ENCODE results near the gene SRSF9. TPM values are rescaled to one million over a fixed set of nuclear protein-coding genes. Genes with fewer than 3 reads are reported as not detected.

Gene SRSF9
- total RNA-seq, 1 experiment from 2014 or later = 302 TPM

DNA sequence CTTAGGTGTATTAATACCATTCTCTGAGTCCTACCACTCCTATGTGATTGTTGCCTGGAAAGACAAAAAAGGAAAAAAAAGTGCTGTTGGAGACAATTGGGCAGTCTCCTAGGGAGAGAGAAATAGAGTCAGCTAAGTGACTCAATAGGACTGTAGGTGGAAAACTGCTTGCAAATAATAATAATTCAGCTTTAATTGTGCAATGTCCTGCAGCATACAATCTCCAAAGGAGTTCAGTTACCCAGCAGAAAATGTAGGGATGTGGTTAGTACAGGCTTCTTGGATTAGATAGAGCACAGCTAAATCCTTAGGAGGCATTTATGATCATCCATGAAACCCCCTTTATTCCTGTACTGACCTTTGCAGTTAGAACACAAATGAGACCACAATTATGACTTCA is 3.0 kb upstream of the SRSF9 start:
- no peak overlapping the region for H2BK20ac ChIP-seq (ENCODE audit: low read depth, low read length, poor library complexity, severe bottlenecking)
- H3T11ph ChIP-seq (ENCODE audit: low read length) = no peak overlapping the region
- H3K23me2 ChIP-seq (ENCODE audit: insufficient read length, low read depth, low read length, poor library complexity, severe bottlenecking) = peaks cover 7% of the 10 kb centered on the region
- H4K20me1 ChIP-seq (ENCODE audit: control insufficient read depth, insufficient read depth, insufficient read length) = no peaks in the 10 kb centered on the region
- no peaks in the 10 kb centered on the region for H3K79me1 ChIP-seq (ENCODE audit: insufficient read depth, low read depth, low read length, poor library complexity, severe bottlenecking)
- H2BK12ac ChIP-seq (ENCODE audit: insufficient read length, low read depth, low read length) = no peak overlapping the region
- Mint-ChIP-seq H3K27me3 (ENCODE audit: low read depth) (no peaks in the 10 kb centered on the region), H3K4me1 (peaks cover 21 to 24% of the 10 kb centered on the region in 2 experiments), H3K36me3 (ENCODE audit: insufficient read depth in 1 of 3, low read depth in 3 of 3) (peaks cover 2 to 6% (median 4%) of the 10 kb centered on the region in 3 experiments), H3K9me3 (no peaks in the 10 kb centered on the region), H3K27ac (no peak overlapping the region), H3K4me3 (no peak overlapping the region)
- DNase-seq = no peak
- peaks cover 7% of the 10 kb centered on the region; the same call in 1 of the 2 replicates for H3K79me2 ChIP-seq (ENCODE audit: insufficient read depth, low read length)
- H2AFZ ChIP-seq (ENCODE audit: low read length) = no peak overlapping the region
- no peak overlapping the region for H2BK5ac ChIP-seq (ENCODE audit: insufficient read length, low read length)
- H3K4me2 ChIP-seq (ENCODE audit: insufficient read depth, insufficient read length, low read length) = no peak overlapping the region
- H4K91ac ChIP-seq (ENCODE audit: insufficient read length, low read depth, low read length) = no peak overlapping the region
- no peak overlapping the region for H3K18ac ChIP-seq (ENCODE audit: insufficient read length, low read depth, low read length)
- TF ChIP-seq, protein P1, sequence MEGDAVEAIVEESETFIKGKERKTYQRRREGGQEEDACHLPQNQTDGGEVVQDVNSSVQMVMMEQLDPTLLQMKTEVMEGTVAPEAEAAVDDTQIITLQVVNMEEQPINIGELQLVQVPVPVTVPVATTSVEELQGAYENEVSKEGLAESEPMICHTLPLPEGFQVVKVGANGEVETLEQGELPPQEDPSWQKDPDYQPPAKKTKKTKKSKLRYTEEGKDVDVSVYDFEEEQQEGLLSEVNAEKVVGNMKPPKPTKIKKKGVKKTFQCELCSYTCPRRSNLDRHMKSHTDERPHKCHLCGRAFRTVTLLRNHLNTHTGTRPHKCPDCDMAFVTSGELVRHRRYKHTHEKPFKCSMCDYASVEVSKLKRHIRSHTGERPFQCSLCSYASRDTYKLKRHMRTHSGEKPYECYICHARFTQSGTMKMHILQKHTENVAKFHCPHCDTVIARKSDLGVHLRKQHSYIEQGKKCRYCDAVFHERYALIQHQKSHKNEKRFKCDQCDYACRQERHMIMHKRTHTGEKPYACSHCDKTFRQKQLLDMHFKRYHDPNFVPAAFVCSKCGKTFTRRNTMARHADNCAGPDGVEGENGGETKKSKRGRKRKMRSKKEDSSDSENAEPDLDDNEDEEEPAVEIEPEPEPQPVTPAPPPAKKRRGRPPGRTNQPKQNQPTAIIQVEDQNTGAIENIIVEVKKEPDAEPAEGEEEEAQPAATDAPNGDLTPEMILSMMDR (conservative IDR thresholded peaks at IDR 0.05) = no peak
- H3K14ac ChIP-seq (ENCODE audit: insufficient read depth, low read length) = no peak overlapping the region
- no peak overlapping the region for H4K8ac ChIP-seq (replicated peaks; ENCODE audit: insufficient read length, low read depth, low read length)
- H3K9me3 ChIP-seq (ENCODE audit: control insufficient read depth, low read depth, low read length) = no peaks in the 10 kb centered on the region
- no peak overlapping the region for H4K5ac ChIP-seq (ENCODE audit: insufficient read length, low read depth, low read length)
- no peaks in the 10 kb centered on the region for H3K27me3 ChIP-seq (ENCODE audit: insufficient read depth, low read length)
- H2BK120ac ChIP-seq (ENCODE audit: low read depth, low read length, poor library complexity, severe bottlenecking) = no peak overlapping the region
- H3K9ac ChIP-seq (ENCODE audit: extremely low read depth, insufficient read length, low read length) = no peak overlapping the region
- H3K23ac ChIP-seq (ENCODE audit: insufficient read length, low read depth, low read length) = no peak overlapping the region
- H3K4me1 ChIP-seq (ENCODE audit: insufficient read depth, low read length) = no peaks in the 10 kb centered on the region; the same call in 1 of the 2 replicates
- no peak overlapping the region for H3K27ac ChIP-seq (ENCODE audit: insufficient read length, low read depth, low read length)
- H3K56ac ChIP-seq (ENCODE audit: insufficient read length, low read depth, low read length) = no peak overlapping the region
- no peak overlapping the region for H2AK5ac ChIP-seq (ENCODE audit: insufficient read length, low read length)
- no peak overlapping the region for H3K4ac ChIP-seq (ENCODE audit: low read depth, low read length)
- H2BK15ac ChIP-seq (ENCODE audit: low read depth, low read length) = no peak overlapping the region

All from H9 (cell line).